Epithelial cell of prostate (primary cell): Measurements from ENCODE around the gene ERFL.

Experiments used
- DNase-seq: peaks from one replicate; pipeline ENCODE4 v3.0.0-alpha.2; 2011; ENCODE audit warnings: low read depth, low spot score
- H3K27ac ChIP-seq: fragments of 450-650 bp; 2 replicates; pipeline ENCODE4 v1.5.1; 2017; ENCODE audit warnings: mild to moderate bottlenecking

Gene ERFL

GRCh38 chr19:41929536-41930071, 1.4 kb upstream of the ERFL start:
- DNase-seq, result no peak

DNA sequence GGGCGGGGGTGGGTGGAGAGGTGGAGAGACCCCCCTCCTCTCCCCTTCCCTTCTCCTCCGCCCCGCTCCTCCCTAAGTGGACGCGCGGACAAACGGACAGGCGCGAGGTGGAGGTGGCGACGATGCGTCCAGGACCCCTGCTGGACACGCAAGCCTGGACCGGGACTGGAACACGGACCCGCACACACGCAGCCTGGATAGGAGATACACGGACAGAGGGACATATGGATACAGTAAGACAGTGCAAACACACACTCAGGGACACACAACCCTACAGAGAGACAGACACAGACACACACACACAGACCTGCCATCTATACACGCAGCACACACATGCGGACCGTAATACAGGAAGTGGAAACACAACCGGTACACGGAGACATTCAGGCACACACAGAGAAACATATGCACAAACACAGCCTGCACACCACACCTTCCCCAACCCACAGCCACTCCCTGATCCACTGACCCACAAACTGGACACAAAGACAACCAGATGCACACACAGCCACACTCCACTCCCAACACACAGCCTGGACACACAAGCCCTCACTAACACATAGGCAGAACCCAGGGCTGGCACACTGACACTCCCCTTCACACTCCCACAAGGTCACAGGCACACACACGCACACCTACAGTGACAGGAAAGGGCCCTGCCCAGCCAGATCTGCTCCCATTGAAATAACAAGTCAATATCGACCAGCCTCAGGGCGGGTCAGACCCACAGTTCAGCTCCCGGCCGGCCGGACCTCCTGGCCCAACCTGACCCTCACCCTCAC, 696 bp upstream of the ERFL start:
- no peak overlapping the region for H3K27ac ChIP-seq
- DNase-seq, result no peak

More at GRCh38 chr19:41929536-41930071, 1.4 kb upstream of the ERFL start:
- H3K27ac ChIP-seq, result no peak overlapping the region

- no peak for DNase-seq
Observed at GRCh38 chr19:41927497-41928192, 604 bp downstream of the ERFL start.

GRCh38 chr19:41926763-41927496, 1.3 kb downstream of the ERFL start:
- H3K27ac ChIP-seq, result no peak overlapping the region
- no peak for DNase-seq

More at GRCh38 chr19:41927497-41928192, 604 bp downstream of the ERFL start:
- H3K27ac ChIP-seq, result no peak overlapping the region

- no peak overlapping the region for H3K27ac ChIP-seq
- no peak for DNase-seq
Observed at GRCh38 chr19:41926028-41926762, 2.1 kb downstream of the ERFL start.

- no peak for DNase-seq
- no peak overlapping the region for H3K27ac ChIP-seq
Observed at GRCh38 chr19:41925208-41926003, 2.8 kb downstream of the ERFL start.

DNA sequence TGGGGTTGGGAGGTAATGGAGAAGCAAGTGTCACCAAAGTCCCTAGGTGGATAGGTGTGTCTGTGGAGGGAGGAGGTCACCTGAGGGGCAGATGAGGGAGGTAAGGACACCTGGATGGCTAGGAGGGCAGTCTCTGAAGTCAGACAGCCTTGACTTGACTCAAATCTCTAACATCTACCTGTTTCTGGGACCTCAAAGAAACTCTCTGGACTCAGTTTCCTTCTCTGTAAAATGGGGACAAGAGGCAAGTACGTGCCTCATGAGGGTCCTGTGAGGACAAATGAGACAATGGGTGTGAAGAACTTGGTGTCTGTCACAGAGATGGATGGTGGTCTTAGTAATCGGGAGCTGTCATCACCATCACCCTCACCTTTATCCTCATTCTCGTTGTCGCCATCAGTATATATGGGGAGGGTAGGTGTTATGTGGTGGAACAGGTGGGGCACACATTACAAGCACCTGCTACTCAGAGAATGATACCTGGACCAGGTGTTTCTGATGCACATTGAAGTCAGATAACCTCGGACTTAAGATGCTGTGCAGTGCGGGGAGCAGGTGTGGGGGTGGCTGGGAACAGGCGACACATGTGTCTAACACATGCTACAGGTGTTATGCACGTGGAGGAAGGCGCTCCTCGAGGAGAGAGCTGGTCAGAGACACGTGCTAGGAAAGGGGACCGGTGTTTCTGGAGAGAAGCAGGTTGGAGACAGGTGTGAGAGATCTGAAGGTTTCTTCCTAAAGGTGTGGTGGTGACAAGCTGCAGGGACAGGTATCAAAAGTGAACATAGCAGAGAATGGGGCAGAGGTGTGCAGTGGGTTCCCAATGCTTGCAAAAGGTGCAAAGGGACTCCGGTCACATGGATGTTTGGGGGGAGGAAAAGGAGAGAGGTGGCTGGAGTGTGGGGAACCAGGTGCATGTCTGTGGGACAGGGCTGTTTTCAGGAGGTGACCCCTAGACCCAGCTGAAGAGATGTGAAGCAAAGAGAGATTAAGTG, 3.8 kb downstream of the ERFL start:
- no peak for DNase-seq
- H3K27ac ChIP-seq, result no peak overlapping the region

- no peak for DNase-seq
Observed at GRCh38 chr19:41923045-41923788, 5.0 kb downstream of the ERFL start.

GRCh38 chr19:41922585-41922984, 5.7 kb downstream of the ERFL start:
- H3K27ac ChIP-seq, result no peak overlapping the region
- DNase-seq, result no peak

More at GRCh38 chr19:41923045-41923788, 5.0 kb downstream of the ERFL start:
- no peak overlapping the region for H3K27ac ChIP-seq

DNA sequence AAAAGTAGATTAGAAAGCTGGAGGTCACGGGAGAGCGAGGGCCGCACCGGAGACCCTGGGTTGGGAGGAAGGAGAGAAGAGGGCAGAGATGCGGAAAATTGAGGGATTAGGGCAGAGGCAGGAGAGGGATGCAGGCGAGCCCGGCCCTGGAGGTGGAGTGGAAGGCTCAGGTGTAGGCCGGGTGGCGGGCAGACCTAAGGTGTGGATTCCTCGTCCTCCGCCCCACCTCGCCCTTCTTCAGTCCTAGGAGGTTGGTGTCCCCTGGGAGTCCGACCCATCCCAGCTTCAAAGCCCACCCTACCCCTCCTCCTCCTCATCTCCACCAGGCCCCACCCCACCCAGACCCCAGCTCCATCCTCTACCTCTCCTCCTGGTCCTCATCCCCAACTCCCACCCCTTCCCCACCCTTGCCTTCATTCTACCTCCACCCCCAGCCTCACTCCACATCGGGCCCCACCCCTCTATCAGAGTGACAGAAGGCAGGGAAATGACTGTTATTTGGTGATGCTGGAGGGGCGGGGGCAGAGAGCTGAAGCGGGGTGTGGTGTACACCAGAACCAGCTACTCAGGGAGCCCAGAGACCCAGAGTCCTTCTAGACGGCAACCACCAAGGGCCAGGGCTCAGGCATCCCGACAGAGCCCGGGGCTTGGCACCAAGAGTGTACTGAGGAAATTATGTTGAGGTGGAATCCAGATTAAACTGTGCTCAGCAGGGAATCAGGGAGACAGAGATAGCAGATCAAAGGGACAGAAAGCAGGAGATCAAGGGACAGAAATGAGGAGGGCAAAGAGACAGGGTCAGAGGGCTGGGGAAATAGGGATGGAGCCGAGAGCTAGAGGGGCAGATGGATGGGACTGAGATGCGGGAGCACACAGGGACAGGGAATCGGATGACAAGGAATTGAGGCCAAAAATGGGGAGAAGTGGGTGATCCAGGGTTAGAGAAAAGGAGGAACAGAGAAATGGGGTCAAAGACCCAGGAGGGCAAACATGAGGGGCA, 6.4 kb downstream of the ERFL start:
- DNase-seq, result no peak
- H3K27ac ChIP-seq, result no peak overlapping the region

- no peak for DNase-seq
Observed at GRCh38 chr19:41920882-41921576, 7.2 kb downstream of the ERFL start.

GRCh38 chr19:41919948-41920712, 8.1 kb downstream of the ERFL start:
- H3K27ac ChIP-seq, result no peak overlapping the region
- DNase-seq, result peak; percentile 12

More at GRCh38 chr19:41920882-41921576, 7.2 kb downstream of the ERFL start:
- H3K27ac ChIP-seq, result no peak overlapping the region

- DNase-seq, result no peak
- no peak overlapping the region for H3K27ac ChIP-seq
Observed at GRCh38 chr19:41918653-41919244, 9.5 kb downstream of the ERFL start.

GRCh38 chr19:41918095-41918494, 10.2 kb downstream of the ERFL start:
- DNase-seq, result no peak
- no peak overlapping the region for H3K27ac ChIP-seq
